ENCODE data around the gene TASP1. TPM values are rescaled to one million over a fixed set of nuclear protein-coding genes. Genes with fewer than 3 reads are reported as not detected.

The TASP1 gene
- total RNA-seq, 1 experiment from 2014 or later: 25.9 TPM

GRCh38 chr20:13344671-13345070 lies 294.1 kb downstream of the TASP1 start:
- H3K27me3 ChIP-seq (ENCODE audit: insufficient read depth, low read depth): no peaks in the 10 kb centered on the region
- POLR2A ChIA-PET (ENCODE audit: unreplicated experiment): no interaction called here
- no peaks in the 10 kb centered on the region for H4K20me1 ChIP-seq (ENCODE audit: insufficient read depth)
- no TSS peak for BruUV-seq (replicated peaks)
- no peak overlapping the region for H3K4me3 ChIP-seq
- intact Hi-C loops (cut with micrococcal nuclease; ENCODE audit: unreplicated experiment): no loop called here
- TF ChIP-seq CTCF (conservative IDR thresholded peaks at IDR 0.05) (no peak), EZH2 (IDR thresholded peaks at IDR 0.05; ENCODE audit: low read depth) (no peak)
- H3K79me2 ChIP-seq (ENCODE audit: low read depth): no peaks in the 10 kb centered on the region
- no peaks in the 10 kb centered on the region for H3K36me3 ChIP-seq (ENCODE audit: low read depth)
- H3F3A ChIP-seq (ENCODE audit: insufficient read depth, low read depth): no peaks in the 10 kb centered on the region
- no peaks in the 10 kb centered on the region for H3K9me3 ChIP-seq (ENCODE audit: insufficient read depth, low read depth)
- no peak overlapping the region for H3K4me2 ChIP-seq
- no peak overlapping the region for H2AFZ ChIP-seq
- DNase-seq: no peak
- H3K9me2 ChIP-seq (ENCODE audit: insufficient read depth): no peaks in the 10 kb centered on the region
- no peak overlapping the region for H3K27ac ChIP-seq
- CTCF ChIA-PET: no interaction called here
- no peaks in the 10 kb centered on the region for H3K4me1 ChIP-seq (replicated peaks; ENCODE audit: insufficient read depth)

DNA sequence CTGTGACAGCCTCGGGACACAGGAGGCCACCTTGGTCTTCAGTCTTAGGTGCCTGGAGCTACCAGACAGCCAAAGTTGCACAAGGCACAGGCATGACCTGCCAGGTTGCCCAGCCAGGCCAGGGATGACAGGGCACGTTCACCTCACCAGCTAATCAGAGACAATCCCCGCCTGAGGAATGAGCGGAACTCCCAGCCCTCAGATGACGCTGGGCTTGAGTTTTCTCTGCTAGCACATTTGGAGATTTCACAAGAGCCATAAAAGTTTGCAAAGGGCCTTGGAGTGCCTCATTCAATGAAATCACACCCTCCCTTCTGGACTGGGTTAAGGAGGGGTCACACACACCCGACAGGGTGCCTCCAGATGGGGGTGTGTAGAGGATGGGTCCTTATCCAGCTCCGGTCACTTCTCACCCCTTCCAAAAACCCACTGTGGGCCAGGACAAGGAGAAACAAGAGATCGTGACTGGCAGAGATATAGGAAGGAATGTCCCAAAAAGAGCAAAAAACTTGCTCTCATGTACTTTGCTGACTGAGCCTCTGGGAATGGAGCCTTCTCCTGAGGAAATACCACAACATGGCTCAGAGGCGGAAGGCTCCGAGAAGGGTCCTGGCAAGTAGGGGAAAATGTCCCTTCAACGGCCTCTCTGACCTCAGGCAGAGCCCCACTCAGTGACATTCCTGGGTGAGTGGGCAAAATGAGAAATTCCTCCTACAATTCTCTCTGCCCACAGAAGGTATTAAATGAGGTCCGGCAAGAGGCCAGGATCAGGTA lies 296.1 kb downstream of the TASP1 start:
- Histone ChIP-seq H3K4me3 (no peak overlapping the region), H3K27ac (no peak overlapping the region), H3K27me3 (ENCODE audit: insufficient read depth, low read depth) (no peaks in the 10 kb centered on the region), H3K79me2 (ENCODE audit: low read depth) (no peaks in the 10 kb centered on the region), H4K20me1 (ENCODE audit: insufficient read depth) (no peaks in the 10 kb centered on the region), H3K4me1 (replicated peaks; ENCODE audit: insufficient read depth) (no peaks in the 10 kb centered on the region), H3K4me2 (no peak overlapping the region), H3K9me2 (ENCODE audit: insufficient read depth) (no peaks in the 10 kb centered on the region), H2AFZ (no peak overlapping the region), H3K36me3 (ENCODE audit: low read depth) (no peaks in the 10 kb centered on the region), H3K9me3 (ENCODE audit: insufficient read depth, low read depth) (no peaks in the 10 kb centered on the region), H3F3A (ENCODE audit: insufficient read depth, low read depth) (no peaks in the 10 kb centered on the region)
- no peak for DNase-seq
- intact Hi-C loops (cut with micrococcal nuclease; ENCODE audit: unreplicated experiment): no loop called here
- TF ChIP-seq CTCF (conservative IDR thresholded peaks at IDR 0.05) (no peak), EZH2 (IDR thresholded peaks at IDR 0.05; ENCODE audit: low read depth) (no peak)
- POLR2A ChIA-PET (ENCODE audit: unreplicated experiment): interaction anchor here (0.6 kb wide), 1 partner anchor 435 kb away, joined by 4 read pairs; no protein-coding TSS in a partner anchor
- no TSS peak for BruUV-seq (replicated peaks)
- CTCF ChIA-PET: no interaction called here

DNA sequence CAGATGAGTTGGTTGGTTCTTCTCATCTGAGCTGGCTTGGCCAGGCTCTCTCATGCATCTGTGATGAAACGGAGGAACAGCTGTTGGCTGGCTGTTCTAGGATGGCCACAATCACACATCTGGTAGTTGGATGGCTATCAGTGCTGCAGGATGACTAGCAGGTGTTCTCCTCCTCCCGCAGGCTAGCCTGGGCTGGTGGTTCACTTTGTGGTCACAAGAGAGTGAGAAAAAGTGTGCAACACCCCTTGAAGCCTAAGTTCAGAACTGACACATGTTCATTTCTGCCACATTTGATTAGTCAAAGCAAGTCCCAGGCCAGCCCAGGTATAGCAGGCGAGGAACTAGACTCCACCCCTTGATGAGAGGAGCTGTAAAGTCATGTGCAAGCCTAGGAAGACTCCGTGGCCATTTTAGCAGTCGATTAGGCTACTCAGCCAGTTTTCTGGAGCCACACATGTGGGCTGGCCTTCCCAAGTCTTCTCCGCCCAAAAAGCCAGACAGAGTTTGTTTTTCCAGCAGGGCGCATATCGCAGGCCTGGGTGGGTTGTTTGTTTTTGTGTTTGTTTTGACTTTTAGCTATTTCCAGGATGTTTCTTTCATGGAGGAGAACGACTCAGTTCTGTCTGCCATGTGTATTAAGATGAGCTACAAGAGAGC lies 296.9 kb downstream of the TASP1 start:
- Histone ChIP-seq H4K20me1 (ENCODE audit: insufficient read depth) (no peaks in the 10 kb centered on the region), H2AFZ (no peak overlapping the region), H3K79me2 (ENCODE audit: low read depth) (no peaks in the 10 kb centered on the region), H3K9me2 (ENCODE audit: insufficient read depth) (no peaks in the 10 kb centered on the region), H3K4me2 (no peak overlapping the region), H3F3A (ENCODE audit: insufficient read depth, low read depth) (no peaks in the 10 kb centered on the region), H3K4me3 (no peak overlapping the region), H3K36me3 (ENCODE audit: low read depth) (no peaks in the 10 kb centered on the region), H3K27me3 (ENCODE audit: insufficient read depth, low read depth) (no peaks in the 10 kb centered on the region), H3K4me1 (replicated peaks; ENCODE audit: insufficient read depth) (no peaks in the 10 kb centered on the region), H3K9me3 (ENCODE audit: insufficient read depth, low read depth) (no peaks in the 10 kb centered on the region), H3K27ac (no peak overlapping the region)
- CTCF ChIA-PET: no interaction called here
- POLR2A ChIA-PET (ENCODE audit: unreplicated experiment): no interaction called here
- no peak for DNase-seq
- intact Hi-C loops (cut with micrococcal nuclease; ENCODE audit: unreplicated experiment): no loop called here
- BruUV-seq (replicated peaks): no TSS peak
- TF ChIP-seq CTCF (conservative IDR thresholded peaks at IDR 0.05) (no peak), EZH2 (IDR thresholded peaks at IDR 0.05; ENCODE audit: low read depth) (no peak)

Data from PC-9 (cell line).